ENCODE measurements around the gene APOBEC4.

APOBEC4 gene

GRCh38 chr1:183694066-183694465 is 41.0 kb upstream of the APOBEC4 start:
- no peaks in the 10 kb centered on the region for H3K36me3 ChIP-seq (replicated peaks; ENCODE audit: low read depth, low read length)

GRCh38 chr1:183693521-183693920 is 40.4 kb upstream of the APOBEC4 start:
- H2AFZ ChIP-seq (ENCODE audit: low read depth, low read length) = no peak overlapping the region
- no peak overlapping the region for H3K4me2 ChIP-seq (ENCODE audit: low read length)

More at GRCh38 chr1:183694066-183694465, 41.0 kb upstream of the APOBEC4 start:
- Histone ChIP-seq H2AFZ (ENCODE audit: low read depth, low read length) (no peak overlapping the region), H3K4me1 (ENCODE audit: low read length) (peaks cover 14% of the 10 kb centered on the region), H3K27ac (ENCODE audit: low read length) (no peak overlapping the region), H3K9me3 (ENCODE audit: insufficient read depth, low read length) (no peaks in the 10 kb centered on the region), H3K4me2 (ENCODE audit: low read length) (no peak overlapping the region), H3K4me3 (ENCODE audit: low read length) (no peak overlapping the region), H4K20me1 (ENCODE audit: insufficient read depth, low read length) (no peaks in the 10 kb centered on the region), H3K79me2 (ENCODE audit: low read length) (no peaks in the 10 kb centered on the region), H3K9ac (ENCODE audit: low read length) (no peak overlapping the region), H3K27me3 (ENCODE audit: low read depth, low read length) (no peaks in the 10 kb centered on the region)
- TF ChIP-seq EZH2phosphoT487 (IDR thresholded peaks at IDR 0.05; ENCODE audit: low read depth) (no peak), CTCF (IDR thresholded peaks at IDR 0.05; ENCODE audit: low read depth, low read length) (no peak)

GRCh38 chr1:183689762-183690204 is 36.7 kb upstream of the APOBEC4 start:
- no peaks in the 10 kb centered on the region for H4K20me1 ChIP-seq (ENCODE audit: insufficient read depth, low read length)
- peak overlapping the region; percentile 47 for H3K4me2 ChIP-seq (ENCODE audit: low read length)

More at GRCh38 chr1:183693521-183693920, 40.4 kb upstream of the APOBEC4 start:
- Histone ChIP-seq H3K4me1 (ENCODE audit: low read length) (peaks cover 15% of the 10 kb centered on the region), H3K4me3 (ENCODE audit: low read length) (no peak overlapping the region), H3K27me3 (ENCODE audit: low read depth, low read length) (no peaks in the 10 kb centered on the region), H3K9ac (ENCODE audit: low read length) (no peak overlapping the region), H3K36me3 (replicated peaks; ENCODE audit: low read depth, low read length) (no peaks in the 10 kb centered on the region), H4K20me1 (ENCODE audit: insufficient read depth, low read length) (no peaks in the 10 kb centered on the region), H3K9me3 (ENCODE audit: insufficient read depth, low read length) (no peaks in the 10 kb centered on the region), H3K27ac (ENCODE audit: low read length) (no peak overlapping the region), H3K79me2 (ENCODE audit: low read length) (no peaks in the 10 kb centered on the region)
- TF ChIP-seq CTCF (IDR thresholded peaks at IDR 0.05; ENCODE audit: low read depth, low read length) (no peak), EZH2phosphoT487 (IDR thresholded peaks at IDR 0.05; ENCODE audit: low read depth) (no peak)

More at GRCh38 chr1:183689762-183690204, 36.7 kb upstream of the APOBEC4 start:
- Histone ChIP-seq H3K9me3 (ENCODE audit: insufficient read depth, low read length) (no peaks in the 10 kb centered on the region), H2AFZ (ENCODE audit: low read depth, low read length) (no peak overlapping the region), H3K9ac (ENCODE audit: low read length) (no peak overlapping the region), H3K36me3 (replicated peaks; ENCODE audit: low read depth, low read length) (no peaks in the 10 kb centered on the region), H3K27me3 (ENCODE audit: low read depth, low read length) (no peaks in the 10 kb centered on the region), H3K27ac (ENCODE audit: low read length) (no peak overlapping the region), H3K79me2 (ENCODE audit: low read length) (no peaks in the 10 kb centered on the region), H3K4me3 (ENCODE audit: low read length) (no peak overlapping the region), H3K4me1 (ENCODE audit: low read length) (peaks cover 32% of the 10 kb centered on the region)
- TF ChIP-seq EZH2phosphoT487 (IDR thresholded peaks at IDR 0.05; ENCODE audit: low read depth) = no peak
- TF ChIP-seq CTCF (IDR thresholded peaks at IDR 0.05; ENCODE audit: low read depth, low read length) = no peak
